ENCODE results near the gene USP4. TPM values are rescaled to one million over a fixed set of nuclear protein-coding genes. Genes with fewer than 3 reads are reported as not detected.
A peak's percentile ranks its signal among the peaks of the same experiment; 100 is the strongest.
"Not testable (repeated sequence)": the region's sequence is repeated elsewhere in the genome, so short reads cannot be mapped to it uniquely, and the experiment has no call there.

Gene USP4
- polyA plus RNA-seq, 3 donors, result 68.6 to 125 (median 78.9) TPM

DNA sequence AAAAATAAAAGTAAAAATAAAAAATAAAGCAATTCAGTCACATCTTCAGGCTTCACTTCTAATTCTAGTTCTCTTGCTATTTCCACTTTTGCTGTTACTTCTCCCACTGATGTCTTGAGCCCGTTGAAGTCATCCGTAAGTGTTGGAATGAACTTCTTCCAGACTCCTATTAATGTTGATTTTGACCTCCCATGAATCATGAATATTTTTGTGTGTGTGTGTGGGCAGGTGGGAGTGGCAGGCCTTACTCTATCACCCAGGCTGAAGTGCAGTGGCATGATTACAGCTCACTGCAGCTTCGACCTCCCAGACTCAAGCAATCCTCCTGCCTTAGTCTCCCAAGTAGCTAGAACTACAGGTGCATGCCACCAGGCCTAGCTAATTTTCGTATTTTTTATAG, 10.7 kb downstream of the USP4 start:
- H3K27ac ChIP-seq (ENCODE audit: low read depth in 1 of 2, low read length in 2 of 2), result peak overlapping the region in 1 of 2 donors; percentile 24
- TF ChIP-seq, protein P1, sequence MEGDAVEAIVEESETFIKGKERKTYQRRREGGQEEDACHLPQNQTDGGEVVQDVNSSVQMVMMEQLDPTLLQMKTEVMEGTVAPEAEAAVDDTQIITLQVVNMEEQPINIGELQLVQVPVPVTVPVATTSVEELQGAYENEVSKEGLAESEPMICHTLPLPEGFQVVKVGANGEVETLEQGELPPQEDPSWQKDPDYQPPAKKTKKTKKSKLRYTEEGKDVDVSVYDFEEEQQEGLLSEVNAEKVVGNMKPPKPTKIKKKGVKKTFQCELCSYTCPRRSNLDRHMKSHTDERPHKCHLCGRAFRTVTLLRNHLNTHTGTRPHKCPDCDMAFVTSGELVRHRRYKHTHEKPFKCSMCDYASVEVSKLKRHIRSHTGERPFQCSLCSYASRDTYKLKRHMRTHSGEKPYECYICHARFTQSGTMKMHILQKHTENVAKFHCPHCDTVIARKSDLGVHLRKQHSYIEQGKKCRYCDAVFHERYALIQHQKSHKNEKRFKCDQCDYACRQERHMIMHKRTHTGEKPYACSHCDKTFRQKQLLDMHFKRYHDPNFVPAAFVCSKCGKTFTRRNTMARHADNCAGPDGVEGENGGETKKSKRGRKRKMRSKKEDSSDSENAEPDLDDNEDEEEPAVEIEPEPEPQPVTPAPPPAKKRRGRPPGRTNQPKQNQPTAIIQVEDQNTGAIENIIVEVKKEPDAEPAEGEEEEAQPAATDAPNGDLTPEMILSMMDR (IDR thresholded peaks at IDR 0.05), result no peak
- no peaks in the 10 kb centered on the region for H3K9me3 ChIP-seq (replicated peaks in 1 of 2; ENCODE audit: control insufficient read depth in 1 of 2, insufficient read depth in 1 of 2, low read length in 2 of 2)
- H3K4me3 ChIP-seq (replicated peaks in 1 of 3; ENCODE audit: low read depth in 2 of 3, low read length in 3 of 3), result no peak overlapping the region
- H3K79me2 ChIP-seq (ENCODE audit: insufficient read depth, low read length), result peaks cover 90% of the 10 kb centered on the region
- H3K9ac ChIP-seq (ENCODE audit: insufficient read depth, low read length, poor library complexity, severe bottlenecking), result no peak overlapping the region
- no peak for DNase-seq
- peaks cover 0 to 2% (median 0%) of the 10 kb centered on the region in 7 donors for H3K9me3 Mint-ChIP-seq
- H3K4me2 ChIP-seq (replicated peaks; ENCODE audit: extremely low read depth, low read length, poor library complexity, severe bottlenecking), result no peak overlapping the region
- H4K20me1 ChIP-seq (ENCODE audit: insufficient read depth, low read length), result peaks cover 53% of the 10 kb centered on the region
- H3K36me3 ChIP-seq (replicated peaks in 1 of 2; ENCODE audit: control insufficient read depth in 1 of 2, insufficient read depth in 2 of 2, low read length in 2 of 2), result peaks cover 62 to 84% of the 10 kb centered on the region in 2 donors
- no peaks in the 10 kb centered on the region for H3K27me3 ChIP-seq (ENCODE audit: control insufficient read depth in 2 of 2, insufficient read depth in 2 of 2, low read length in 2 of 2)
- no peak overlapping the region for H3K4me3 Mint-ChIP-seq
- WGBS (ENCODE audit: insufficient coverage), result no CpG with 5 or more reads among the region's 4 CpGs
- H3K27me3 Mint-ChIP-seq (ENCODE audit: low read depth in 3 of 3), result peaks cover 0 to 2% (median 0%) of the 10 kb centered on the region in 3 donors
- H3K27ac Mint-ChIP-seq, result peak overlapping the region in 5 of 7 donors; percentile 2 to 63 (median 22)
- peaks cover 21% of the 10 kb centered on the region for H3K4me1 Mint-ChIP-seq
- H3K36me3 Mint-ChIP-seq, result peaks cover 69 to 96% of the 10 kb centered on the region in 2 donors
- peaks cover 20 to 22% of the 10 kb centered on the region in 2 donors for H3K4me1 ChIP-seq (ENCODE audit: control insufficient read depth in 1 of 2, insufficient read depth in 2 of 2, low read length in 2 of 2)
- H2AFZ ChIP-seq (ENCODE audit: insufficient read depth, low read depth, low read length, poor library complexity, severe bottlenecking), result no peak overlapping the region
- intact Hi-C loops (cut with micrococcal nuclease), result no loop called here

DNA sequence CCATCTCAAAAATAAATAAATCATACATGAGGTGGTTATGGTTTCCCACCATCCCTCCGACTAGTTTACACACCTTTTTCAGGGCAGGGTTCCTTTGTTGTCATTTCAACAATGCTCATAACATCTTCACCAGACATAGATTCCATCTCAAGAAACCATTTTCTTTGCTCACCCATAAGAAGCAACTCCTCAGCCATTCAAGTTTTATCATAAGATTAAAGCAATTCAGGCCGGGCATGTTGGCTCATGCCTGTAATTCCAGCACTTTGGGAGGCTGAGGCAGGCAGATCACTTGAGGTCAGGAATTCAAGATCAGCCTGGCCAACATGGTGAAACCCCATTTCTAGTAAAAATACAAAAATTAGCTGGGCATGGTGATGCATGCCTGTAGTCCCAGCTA, 11.5 kb downstream of the USP4 start:
- DNase-seq, H3K4me3 Mint-ChIP-seq: not testable (repeated sequence)
- peaks cover 13% of the 10 kb centered on the region for H3K4me1 Mint-ChIP-seq

More for the DNA sequence above, 11.5 kb downstream of the USP4 start:
- H3K27ac ChIP-seq (ENCODE audit: low read depth in 1 of 2, low read length in 2 of 2); intact Hi-C loops (cut with micrococcal nuclease); H3K27me3 Mint-ChIP-seq (ENCODE audit: low read depth in 3 of 3); H3K9me3 ChIP-seq (replicated peaks in 1 of 2; ENCODE audit: control insufficient read depth in 1 of 2, insufficient read depth in 1 of 2, low read length in 2 of 2); H3K9ac ChIP-seq (ENCODE audit: insufficient read depth, low read length, poor library complexity, severe bottlenecking); H3K4me3 ChIP-seq (replicated peaks in 1 of 3; ENCODE audit: low read depth in 2 of 3, low read length in 3 of 3); H3K9me3 Mint-ChIP-seq; H3K4me2 ChIP-seq (replicated peaks; ENCODE audit: extremely low read depth, low read length, poor library complexity, severe bottlenecking); H2AFZ ChIP-seq (ENCODE audit: insufficient read depth, low read depth, low read length, poor library complexity, severe bottlenecking); H3K27me3 ChIP-seq (ENCODE audit: control insufficient read depth in 2 of 2, insufficient read depth in 2 of 2, low read length in 2 of 2): not testable (repeated sequence)
- Histone ChIP-seq H3K79me2 (ENCODE audit: insufficient read depth, low read length) (peaks cover 90% of the 10 kb centered on the region), H4K20me1 (ENCODE audit: insufficient read depth, low read length) (peaks cover 62% of the 10 kb centered on the region), H3K4me1 (ENCODE audit: control insufficient read depth in 1 of 2, insufficient read depth in 2 of 2, low read length in 2 of 2) (peaks cover 12 to 13% of the 10 kb centered on the region in 2 donors), H3K36me3 (replicated peaks in 1 of 2; ENCODE audit: control insufficient read depth in 1 of 2, insufficient read depth in 2 of 2, low read length in 2 of 2) (peaks cover 64 to 84% of the 10 kb centered on the region in 2 donors)
- Mint-ChIP-seq H3K36me3 (peaks cover 71 to 96% of the 10 kb centered on the region in 2 donors), H3K27ac (peak overlapping the region in 2 of 7 donors; percentile 30 to 46)
- WGBS (ENCODE audit: insufficient coverage), result 100% methylated on average over 2 of the region's 2 CpGs

Measured in CD14-positive monocyte (primary cell).